Neural progenitor cell (in vitro differentiated cells): ENCODE measurements around the gene SNRNP35. TPM values are rescaled to one million over a fixed set of nuclear protein-coding genes. Genes with fewer than 3 reads are reported as not detected.
A peak's percentile ranks its signal among the peaks of the same experiment; 100 is the strongest.

Experiments used
- DNase-seq: peaks from one replicate; pipeline ENCODE4 v3.0.0-alpha.2; 2016; ENCODE audit warnings: low spot score
- H2AFZ ChIP-seq: fragments of 200-600 bp; sonication (generic); replicated peaks from 2 replicates; pipeline ENCODE4 v1.6.1; 2016; ENCODE audit warnings: antibody characterized with exemption
- H3F3A ChIP-seq: fragments of 200-600 bp; sonication (generic); 2 replicates; pipeline ENCODE4 v1.6.1; 2016; ENCODE audit warnings: antibody characterized with exemption, low read depth
- H3K27ac ChIP-seq: fragments of 200-600 bp; sonication (generic); 2 replicates; pipeline ENCODE4 v1.5.1; 2016; ENCODE audit warnings: mild to moderate bottlenecking
- H3K27me3 ChIP-seq: fragments of 200-600 bp; sonication (generic); 2 replicates; pipeline ENCODE4 v1.6.1; 2016; ENCODE audit warnings: mild to moderate bottlenecking, moderate library complexity
- H3K36me3 ChIP-seq: fragments of 200-600 bp; sonication (generic); 2 replicates; pipeline ENCODE4 v1.5.1; 2016
- H3K4me1 ChIP-seq: fragments of 200-600 bp; sonication (generic); 2 replicates; pipeline ENCODE4 v1.6.1; 2016; ENCODE audit warnings: mixed run types
- H3K4me2 ChIP-seq: fragments of 200-600 bp; sonication (generic); 2 replicates; pipeline ENCODE4 v1.6.1; 2016
- H3K4me3 ChIP-seq: fragments of 200-600 bp; sonication (generic); 2 replicates; pipeline ENCODE4 v1.5.1; 2016
- H3K79me2 ChIP-seq: fragments of 200-600 bp; sonication (generic); 2 replicates; pipeline ENCODE4 v1.6.1; 2016; ENCODE audit warnings: low read depth
- H3K9ac ChIP-seq: fragments of 200-600 bp; sonication (generic); 2 replicates; pipeline ENCODE4 v1.6.1; 2016
- H3K9me3 ChIP-seq: fragments of 200-600 bp; sonication (generic); 2 replicates; pipeline ENCODE4 v1.5.1; 2016; ENCODE audit warnings: low read depth
- H4K20me1 ChIP-seq: fragments of 200-600 bp; sonication (generic); 2 replicates; pipeline ENCODE4 v1.6.1; 2016; ENCODE audit warnings: low read depth
- H3K27ac Mint-ChIP-seq: 3 replicates; pipeline ENCODE4 v1.8.0; 2021; ENCODE audit warnings: mixed read lengths
- H3K27me3 Mint-ChIP-seq: 2 replicates; pipeline ENCODE4 v1.8.0; 2022; ENCODE audit warnings: low read depth, mild to moderate bottlenecking, inconsistent platforms, moderate library complexity, mixed read lengths; ENCODE audit not compliant: insufficient read depth
- H3K36me3 Mint-ChIP-seq: 3 replicates; pipeline ENCODE4 v1.8.0; 2021; ENCODE audit warnings: mixed read lengths
- H3K4me1 Mint-ChIP-seq: 3 replicates; pipeline ENCODE4 v1.8.0; 2021; ENCODE audit warnings: mixed read lengths
- H3K4me3 Mint-ChIP-seq: 3 replicates; pipeline ENCODE4 v1.8.0; 2021; ENCODE audit warnings: mild to moderate bottlenecking, moderate library complexity, mixed read lengths
- H3K9me3 Mint-ChIP-seq: 3 replicates; pipeline ENCODE4 v1.8.0; 2020; ENCODE audit warnings: mixed read lengths
- EZH2 ChIP-seq: fragments of 200-600 bp; sonication (generic); IDR thresholded peaks from 2 replicates; pipeline ENCODE4 v1.6.1; 2017; ENCODE audit warnings: antibody characterized with exemption, mild to moderate bottlenecking, moderate library complexity
- EZH2phosphoT487 ChIP-seq: fragments of 200-600 bp; sonication (generic); IDR thresholded peaks from 2 replicates; pipeline ENCODE4 v1.6.1; 2017; ENCODE audit warnings: antibody characterized with exemption
- total RNA-seq: library from RNA; depleted of rRNA; stranded (reverse); fragments of >200 nt; gene quantifications from 2 replicates; pipeline ENCODE4 v1.2.3, GENCODE V29; 2015; ENCODE audit warnings: low replicate concordance
- TF ChIP-seq, protein P1 (sequence below): fragments of 200-600 bp; sonication (generic); IDR thresholded peaks from 2 replicates; pipeline ENCODE4 v1.5.1; 2017; ENCODE audit warnings: antibody characterized with exemption, mild to moderate bottlenecking

The SNRNP35 gene
- total RNA-seq, 1 donor from 2014 or later, result 12.6 TPM

DNA sequence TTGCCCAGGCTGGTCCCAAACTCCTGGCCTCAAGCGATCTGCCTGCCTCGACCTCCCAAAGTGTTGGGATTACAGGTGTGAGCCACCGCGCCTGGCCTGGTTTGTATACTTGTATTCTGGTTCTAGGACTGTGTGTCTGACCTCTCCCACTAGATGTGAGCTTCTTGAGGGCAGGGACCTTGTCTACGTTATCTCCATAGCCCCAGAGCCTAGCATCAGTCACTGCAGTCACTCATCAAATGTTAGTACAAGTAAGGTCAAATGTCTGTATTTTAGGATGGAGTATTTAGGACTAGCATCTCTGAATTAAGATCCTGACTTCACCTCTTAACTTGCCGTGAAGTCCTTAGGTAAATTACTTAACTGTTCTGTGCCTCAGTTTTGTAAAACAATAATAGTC is 24.3 kb upstream of the SNRNP35 start:
- Histone ChIP-seq H2AFZ (no peak overlapping the region), H3K4me2 (no peak overlapping the region), H4K20me1 (no peaks in the 10 kb centered on the region), H3F3A (peaks cover 10% of the 10 kb centered on the region), H3K79me2 (no peaks in the 10 kb centered on the region), H3K27ac (no peak overlapping the region), H3K4me3 (no peak overlapping the region), H3K27me3 (peaks cover 36% of the 10 kb centered on the region), H3K4me1 (no peaks in the 10 kb centered on the region), H3K36me3 (no peaks in the 10 kb centered on the region), H3K9me3 (no peaks in the 10 kb centered on the region), H3K9ac (no peak overlapping the region)
- TF ChIP-seq, protein P1, sequence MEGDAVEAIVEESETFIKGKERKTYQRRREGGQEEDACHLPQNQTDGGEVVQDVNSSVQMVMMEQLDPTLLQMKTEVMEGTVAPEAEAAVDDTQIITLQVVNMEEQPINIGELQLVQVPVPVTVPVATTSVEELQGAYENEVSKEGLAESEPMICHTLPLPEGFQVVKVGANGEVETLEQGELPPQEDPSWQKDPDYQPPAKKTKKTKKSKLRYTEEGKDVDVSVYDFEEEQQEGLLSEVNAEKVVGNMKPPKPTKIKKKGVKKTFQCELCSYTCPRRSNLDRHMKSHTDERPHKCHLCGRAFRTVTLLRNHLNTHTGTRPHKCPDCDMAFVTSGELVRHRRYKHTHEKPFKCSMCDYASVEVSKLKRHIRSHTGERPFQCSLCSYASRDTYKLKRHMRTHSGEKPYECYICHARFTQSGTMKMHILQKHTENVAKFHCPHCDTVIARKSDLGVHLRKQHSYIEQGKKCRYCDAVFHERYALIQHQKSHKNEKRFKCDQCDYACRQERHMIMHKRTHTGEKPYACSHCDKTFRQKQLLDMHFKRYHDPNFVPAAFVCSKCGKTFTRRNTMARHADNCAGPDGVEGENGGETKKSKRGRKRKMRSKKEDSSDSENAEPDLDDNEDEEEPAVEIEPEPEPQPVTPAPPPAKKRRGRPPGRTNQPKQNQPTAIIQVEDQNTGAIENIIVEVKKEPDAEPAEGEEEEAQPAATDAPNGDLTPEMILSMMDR, result no peak
- TF ChIP-seq EZH2phosphoT487, result no peak
- TF ChIP-seq EZH2, result no peak
- H3K9me3 Mint-ChIP-seq, result no peaks in the 10 kb centered on the region
- H3K36me3 Mint-ChIP-seq, result peaks cover 3% of the 10 kb centered on the region
- peaks cover 9% of the 10 kb centered on the region for H3K4me1 Mint-ChIP-seq
- peaks cover 9% of the 10 kb centered on the region for H3K27me3 Mint-ChIP-seq
- no peak overlapping the region for H3K27ac Mint-ChIP-seq
- DNase-seq, result no peak
- H3K4me3 Mint-ChIP-seq, result no peak overlapping the region

DNA sequence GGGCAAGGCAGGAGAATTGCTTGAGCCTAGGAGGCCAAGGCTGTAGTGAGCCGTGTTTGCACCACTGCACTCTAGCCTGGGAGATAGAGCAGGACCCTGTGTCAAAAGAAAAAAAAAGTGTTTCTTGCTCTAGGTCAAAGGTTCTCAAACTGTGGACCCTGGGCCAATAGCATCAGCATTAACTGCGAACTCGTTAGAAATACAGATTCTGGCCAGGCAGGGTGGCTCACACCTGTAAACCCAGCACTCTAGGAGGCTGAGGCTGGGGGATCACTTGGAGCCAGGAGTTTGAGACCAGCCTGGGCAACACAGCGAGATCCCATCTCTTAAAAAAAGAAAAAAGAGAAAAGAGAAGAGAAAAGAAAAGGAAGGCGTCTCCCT is 22.3 kb upstream of the SNRNP35 start:
- H3K4me1 Mint-ChIP-seq, result peaks cover 9% of the 10 kb centered on the region
- peak overlapping the region; percentile 95 for H3K4me3 Mint-ChIP-seq
- no peaks in the 10 kb centered on the region for H3K9me3 Mint-ChIP-seq
- H3K36me3 ChIP-seq, result no peaks in the 10 kb centered on the region
- no peaks in the 10 kb centered on the region for H4K20me1 ChIP-seq
- no peaks in the 10 kb centered on the region for H3K79me2 ChIP-seq
- H3K4me3 ChIP-seq, result peak overlapping the region; percentile 68
- H3F3A ChIP-seq, result peaks cover 10% of the 10 kb centered on the region
- TF ChIP-seq EZH2, result no peak
- no peak overlapping the region for H3K9ac ChIP-seq
- H3K4me1 ChIP-seq, result no peaks in the 10 kb centered on the region
- peaks cover 36% of the 10 kb centered on the region for H3K27me3 ChIP-seq
- H3K27ac ChIP-seq, result no peak overlapping the region
- peaks cover 5% of the 10 kb centered on the region for H3K27me3 Mint-ChIP-seq
- no peak overlapping the region for H3K27ac Mint-ChIP-seq
- H3K4me2 ChIP-seq, result peak overlapping the region; percentile 87
- no peaks in the 10 kb centered on the region for H3K36me3 Mint-ChIP-seq
- no peaks in the 10 kb centered on the region for H3K9me3 ChIP-seq
- DNase-seq, result no peak
- peak overlapping the region; percentile 99 for H2AFZ ChIP-seq

DNA sequence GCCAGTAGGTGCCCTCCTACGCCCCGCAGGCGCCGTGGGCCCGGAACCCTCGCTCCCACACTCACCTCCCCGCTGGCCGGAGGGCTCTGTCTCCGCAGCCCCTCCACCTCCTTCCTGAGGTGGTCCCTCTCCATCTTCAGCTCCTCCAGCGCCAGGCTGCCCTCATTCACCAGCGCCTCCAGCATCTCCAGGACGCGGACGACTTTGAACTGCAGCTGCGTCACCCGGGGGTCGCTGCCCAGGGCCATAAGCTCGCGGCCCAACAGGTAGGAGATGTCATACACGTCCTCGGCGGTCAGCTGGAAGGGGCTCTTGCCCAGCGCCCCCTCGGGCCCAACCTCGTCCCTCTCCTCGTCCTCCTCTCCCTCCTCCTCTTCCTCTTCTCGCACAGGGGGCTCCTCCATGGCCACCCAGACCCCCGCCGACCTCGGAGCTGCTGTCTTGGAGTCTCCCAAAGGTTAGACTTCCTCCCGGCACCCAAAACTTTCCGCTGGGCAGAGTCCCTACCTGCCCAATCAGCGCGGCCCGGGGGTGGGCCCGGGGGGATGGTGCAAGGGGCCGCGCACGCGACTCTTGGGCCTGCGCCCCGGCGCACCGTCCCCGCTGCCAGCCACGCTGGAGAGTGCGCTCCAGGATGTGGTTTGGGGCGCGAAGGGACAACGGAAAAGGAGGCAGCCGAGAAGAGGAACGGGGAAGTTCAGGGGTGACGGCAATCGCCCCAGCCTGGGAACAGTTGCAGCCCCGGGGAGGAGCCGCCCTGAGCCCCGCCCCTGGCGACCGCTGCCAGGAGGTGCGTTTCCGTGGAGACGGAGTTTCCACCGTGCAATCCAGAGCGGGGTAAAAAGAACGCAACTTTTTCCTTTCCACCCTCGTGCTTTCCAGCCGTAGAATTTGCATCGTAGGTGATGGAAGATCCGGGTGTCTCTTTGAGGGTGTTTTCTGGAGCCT is 21.6 kb upstream of the SNRNP35 start, which contains the start of gene RILPL2:
Gene RILPL2, minus strand, starts transcription at position 668 of the 948 bp plus-strand sequence. Its CDS starts 264 bp downstream, at position 404.
- Histone ChIP-seq H4K20me1 (no peaks in the 10 kb centered on the region), H3K4me3 (peak within 1 kb of the TSS; percentile 68), H2AFZ (peak within 1 kb of the TSS; percentile 99), H3F3A (peaks cover 10% of the 10 kb centered on the region), H3K36me3 (no peaks in the 10 kb centered on the region), H3K4me2 (peak within 1 kb of the TSS; percentile 87), H3K27ac (no peak within 1 kb of the TSS), H3K27me3 (peaks cover 36% of the 10 kb centered on the region), H3K9me3 (no peaks in the 10 kb centered on the region), H3K79me2 (no peaks in the 10 kb centered on the region), H3K4me1 (no peaks in the 10 kb centered on the region), H3K9ac (no peak within 1 kb of the TSS)
- Mint-ChIP-seq H3K4me3 (peak within 1 kb of the TSS; percentile 95), H3K4me1 (peaks cover 9% of the 10 kb centered on the region), H3K9me3 (no peaks in the 10 kb centered on the region), H3K27me3 (peaks cover 5% of the 10 kb centered on the region), H3K27ac (no peak within 1 kb of the TSS), H3K36me3 (no peaks in the 10 kb centered on the region)
- DNase-seq, result peak; percentile 76
- TF ChIP-seq, protein P1, result peak; percentile 5
- no peak for TF ChIP-seq EZH2
